DOHH2 (cell line): ENCODE data around the gene OSTF1.

ENCODE experiments used
- H3F3A ChIP-seq: fragments of 200-600 bp; sonication (generic), shearing (Covaris generic); 2 replicates; pipeline ENCODE4 v1.6.0; 2016; ENCODE audit warnings: antibody characterized with exemption, mild to moderate bottlenecking; ENCODE audit not compliant: control insufficient read depth, insufficient read depth
- H3K27ac ChIP-seq: fragments of 200-600 bp; sonication (generic); 2 replicates; pipeline ENCODE4 v1.5.1; 2014; ENCODE audit warnings: low read depth, mild to moderate bottlenecking, low read length, moderate library complexity
- H3K27me3 ChIP-seq: fragments of 200-600 bp; sonication (generic); 2 replicates; pipeline ENCODE4 v1.6.1; 2014; ENCODE audit warnings: mild to moderate bottlenecking, low read length, mixed read lengths; ENCODE audit not compliant: control insufficient read depth
- H3K36me3 ChIP-seq: fragments of 200-600 bp; sonication (generic); 2 replicates; pipeline ENCODE4 v1.6.1; 2014; ENCODE audit warnings: mild to moderate bottlenecking, low read length, moderate library complexity, mixed read lengths; ENCODE audit not compliant: control insufficient read depth
- H3K4me1 ChIP-seq: fragments of 200-600 bp; sonication (generic); 2 replicates; pipeline ENCODE4 v1.6.1; 2014; ENCODE audit warnings: mild to moderate bottlenecking, low read length, mixed read lengths; ENCODE audit not compliant: control insufficient read depth
- H3K4me2 ChIP-seq: fragments of 200-600 bp; sonication (generic); 2 replicates; pipeline ENCODE4 v1.6.0; 2014; ENCODE audit warnings: mild to moderate bottlenecking, low read length, moderate library complexity
- H3K4me3 ChIP-seq: fragments of 200-600 bp; sonication (generic); 2 replicates; pipeline ENCODE4 v1.5.1; 2014; ENCODE audit warnings: mild to moderate bottlenecking, low read length, mixed read lengths
- H3K79me2 ChIP-seq: fragments of 200-600 bp; sonication (generic); 2 replicates; pipeline ENCODE4 v1.6.1; 2014; ENCODE audit warnings: mild to moderate bottlenecking, low read length, mixed read lengths; ENCODE audit not compliant: control insufficient read depth
- H3K9me2 ChIP-seq: fragments of 200-600 bp; sonication (generic); replicated peaks from 2 replicates; pipeline ENCODE4 v1.6.1; 2014; ENCODE audit warnings: mild to moderate bottlenecking, low read length, mixed read lengths; ENCODE audit not compliant: control insufficient read depth
- H3K9me3 ChIP-seq: fragments of 200-600 bp; sonication (generic); 2 replicates; pipeline ENCODE4 v1.6.1; 2014; ENCODE audit warnings: antibody characterized with exemption, low read length, mixed read lengths; ENCODE audit not compliant: control insufficient read depth, insufficient read depth
- H4K20me1 ChIP-seq: fragments of 200-600 bp; sonication (generic); 2 replicates; pipeline ENCODE4 v1.6.0; 2014; ENCODE audit warnings: low read depth, mild to moderate bottlenecking, antibody characterized with exemption, low read length, moderate library complexity; ENCODE audit not compliant: control insufficient read depth, insufficient read depth
- EZH2phosphoT487 ChIP-seq: fragments of 200-600 bp; sonication (generic); IDR thresholded peaks from 2 replicates; pipeline ENCODE4 v1.6.1; 2017; ENCODE audit warnings: borderline replicate concordance, mild to moderate bottlenecking, antibody characterized with exemption, low read length, moderate library complexity, mixed read lengths
- TF ChIP-seq, protein P1 (sequence below): fragments of 200-600 bp; sonication (generic); IDR thresholded peaks from one replicate; pipeline ENCODE4 v1.5.1; 2014; ENCODE audit warnings: antibody characterized with exemption, mild to moderate bottlenecking, low read depth, low read length; ENCODE audit not compliant: poor library complexity, severe bottlenecking

OSTF1 gene

DNA sequence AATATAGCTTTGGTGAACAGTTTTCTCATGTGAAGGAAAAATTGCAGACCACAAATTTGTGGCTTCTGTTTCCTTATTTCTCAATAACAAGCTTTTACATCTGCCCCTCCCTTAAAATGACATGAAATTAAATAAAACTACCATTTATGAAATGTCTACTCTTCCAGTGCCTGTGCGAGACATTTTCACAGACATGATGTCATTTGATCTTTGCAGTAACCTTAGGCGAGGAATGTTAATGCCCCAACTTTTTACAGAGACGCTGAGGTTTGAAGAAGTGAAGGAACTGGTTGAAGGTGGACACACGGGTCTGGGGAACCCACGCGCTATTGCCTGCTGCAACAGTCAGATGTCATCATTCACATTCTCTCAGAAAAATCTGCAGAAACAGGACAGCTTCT, 61.5 kb downstream of the OSTF1 start:
- Histone ChIP-seq H3K9me2 (no peaks in the 10 kb centered on the region), H3K27me3 (no peaks in the 10 kb centered on the region), H3F3A (no peaks in the 10 kb centered on the region), H3K4me3 (no peak overlapping the region), H3K79me2 (no peaks in the 10 kb centered on the region), H3K4me1 (peaks cover 7% of the 10 kb centered on the region), H3K27ac (no peak overlapping the region), H3K9me3 (no peaks in the 10 kb centered on the region), H3K36me3 (peaks cover 12% of the 10 kb centered on the region), H4K20me1 (no peaks in the 10 kb centered on the region), H3K4me2 (no peak overlapping the region)
- TF ChIP-seq, protein P1, sequence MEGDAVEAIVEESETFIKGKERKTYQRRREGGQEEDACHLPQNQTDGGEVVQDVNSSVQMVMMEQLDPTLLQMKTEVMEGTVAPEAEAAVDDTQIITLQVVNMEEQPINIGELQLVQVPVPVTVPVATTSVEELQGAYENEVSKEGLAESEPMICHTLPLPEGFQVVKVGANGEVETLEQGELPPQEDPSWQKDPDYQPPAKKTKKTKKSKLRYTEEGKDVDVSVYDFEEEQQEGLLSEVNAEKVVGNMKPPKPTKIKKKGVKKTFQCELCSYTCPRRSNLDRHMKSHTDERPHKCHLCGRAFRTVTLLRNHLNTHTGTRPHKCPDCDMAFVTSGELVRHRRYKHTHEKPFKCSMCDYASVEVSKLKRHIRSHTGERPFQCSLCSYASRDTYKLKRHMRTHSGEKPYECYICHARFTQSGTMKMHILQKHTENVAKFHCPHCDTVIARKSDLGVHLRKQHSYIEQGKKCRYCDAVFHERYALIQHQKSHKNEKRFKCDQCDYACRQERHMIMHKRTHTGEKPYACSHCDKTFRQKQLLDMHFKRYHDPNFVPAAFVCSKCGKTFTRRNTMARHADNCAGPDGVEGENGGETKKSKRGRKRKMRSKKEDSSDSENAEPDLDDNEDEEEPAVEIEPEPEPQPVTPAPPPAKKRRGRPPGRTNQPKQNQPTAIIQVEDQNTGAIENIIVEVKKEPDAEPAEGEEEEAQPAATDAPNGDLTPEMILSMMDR = no peak
- no peak for TF ChIP-seq EZH2phosphoT487

DNA sequence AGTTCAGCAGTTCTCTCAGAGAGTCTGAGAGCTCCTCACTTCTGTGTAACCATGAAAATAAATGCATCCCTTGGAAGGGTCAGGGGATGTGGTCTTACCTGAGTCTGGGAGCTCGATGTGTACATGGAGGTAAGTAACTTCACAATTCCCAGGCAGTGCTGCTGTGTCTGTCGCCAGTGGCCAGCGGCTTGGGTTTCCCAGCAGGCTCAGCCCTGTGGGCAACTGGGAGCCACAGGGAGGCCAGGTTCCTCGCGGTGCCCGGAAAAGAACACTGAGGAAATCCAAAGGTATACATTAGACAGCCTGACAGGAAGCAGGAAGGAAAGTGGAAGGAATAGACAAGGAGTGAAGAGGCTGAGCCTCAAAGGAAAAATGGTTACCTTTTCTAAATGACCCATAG, 62.2 kb downstream of the OSTF1 start:
- Histone ChIP-seq H3K4me1 (peaks cover 7% of the 10 kb centered on the region), H3K36me3 (peaks cover 9% of the 10 kb centered on the region), H3K4me3 (no peak overlapping the region), H3F3A (no peaks in the 10 kb centered on the region), H3K9me2 (no peaks in the 10 kb centered on the region), H3K4me2 (no peak overlapping the region), H3K79me2 (no peaks in the 10 kb centered on the region), H3K27ac (no peak overlapping the region), H3K9me3 (no peaks in the 10 kb centered on the region), H4K20me1 (no peaks in the 10 kb centered on the region), H3K27me3 (no peaks in the 10 kb centered on the region)
- no peak for TF ChIP-seq EZH2phosphoT487
- TF ChIP-seq, protein P1 = no peak

DNA sequence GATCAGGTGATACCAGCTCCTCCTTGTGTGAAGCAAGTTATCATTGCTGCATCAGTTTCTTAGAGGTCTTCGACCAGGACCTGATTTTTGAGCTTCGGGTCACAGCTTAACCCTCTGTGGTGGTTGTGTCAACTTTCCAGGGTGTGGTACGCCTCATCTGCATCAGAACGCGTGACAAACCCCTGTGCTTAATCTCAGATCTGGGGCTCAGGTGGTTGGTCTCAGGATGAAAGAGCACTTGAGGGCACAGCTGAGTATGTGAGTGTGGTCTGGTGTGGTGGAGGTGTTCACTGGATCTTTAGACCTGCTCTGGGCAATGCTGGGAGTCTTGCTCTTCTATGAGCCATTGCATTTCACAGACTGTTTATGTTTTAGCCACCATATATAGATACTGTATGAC, 64.1 kb downstream of the OSTF1 start:
- no peak overlapping the region for H3K4me3 ChIP-seq
- H3K9me2 ChIP-seq = no peaks in the 10 kb centered on the region
- TF ChIP-seq, protein P1 = no peak
- TF ChIP-seq EZH2phosphoT487 = no peak
- no peaks in the 10 kb centered on the region for H3K27me3 ChIP-seq
- H3F3A ChIP-seq = no peaks in the 10 kb centered on the region
- H3K36me3 ChIP-seq = peaks cover 3% of the 10 kb centered on the region
- H3K27ac ChIP-seq = no peak overlapping the region
- H3K4me2 ChIP-seq = no peak overlapping the region
- no peaks in the 10 kb centered on the region for H4K20me1 ChIP-seq
- no peaks in the 10 kb centered on the region for H3K9me3 ChIP-seq
- H3K79me2 ChIP-seq = no peaks in the 10 kb centered on the region
- peaks cover 4% of the 10 kb centered on the region for H3K4me1 ChIP-seq

DNA sequence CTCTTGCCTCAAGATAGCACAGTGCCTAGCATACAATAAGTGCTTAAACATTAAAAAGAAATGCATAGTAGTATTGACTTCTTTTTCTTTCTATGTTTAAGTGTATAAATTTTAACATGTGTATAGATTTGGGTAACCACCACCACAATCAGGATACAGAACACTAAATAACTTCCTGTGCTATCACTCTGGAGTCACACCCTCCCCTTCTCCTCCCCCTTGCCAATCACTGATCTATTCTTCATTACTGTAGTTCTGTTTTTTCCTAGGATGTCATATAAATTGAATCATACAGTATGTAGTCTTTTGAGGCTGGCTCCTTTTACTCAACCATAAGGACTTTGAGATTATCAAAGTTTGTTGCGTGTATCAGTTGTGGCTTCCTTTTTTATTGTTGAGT, 68.5 kb downstream of the OSTF1 start:
- H3K4me2 ChIP-seq = no peak overlapping the region
- TF ChIP-seq, protein P1 = no peak
- no peak for TF ChIP-seq EZH2phosphoT487
- H3K9me3 ChIP-seq = no peaks in the 10 kb centered on the region
- no peaks in the 10 kb centered on the region for H3K9me2 ChIP-seq
- no peaks in the 10 kb centered on the region for H3F3A ChIP-seq
- no peaks in the 10 kb centered on the region for H3K79me2 ChIP-seq
- H3K27me3 ChIP-seq = no peaks in the 10 kb centered on the region
- no peaks in the 10 kb centered on the region for H3K4me1 ChIP-seq
- no peaks in the 10 kb centered on the region for H4K20me1 ChIP-seq
- no peak overlapping the region for H3K27ac ChIP-seq
- H3K36me3 ChIP-seq = no peaks in the 10 kb centered on the region
- no peak overlapping the region for H3K4me3 ChIP-seq
